HEK293 (cell line): ENCODE data around the gene USP5.

Experiments
- KLF10 ChIP-seq: fragments of 450-650 bp; IDR thresholded peaks from 2 replicates; pipeline ENCODE4 v1.5.1; 2018; ENCODE audit warnings: missing biosample characterization, mild to moderate bottlenecking, missing genetic modification characterization
- KLF9 ChIP-seq: fragments of 450-650 bp; formaldehyde crosslinking; IDR thresholded peaks from 2 replicates; pipeline ENCODE4 v1.5.1; 2016; ENCODE audit warnings: missing biosample characterization, missing genetic modification characterization, low read depth
- SP2 ChIP-seq: fragments of 450-650 bp; formaldehyde crosslinking; IDR thresholded peaks from 2 replicates; pipeline ENCODE4 v1.5.1; 2016; ENCODE audit warnings: missing biosample characterization, missing genetic modification characterization
- SP7 ChIP-seq: fragments of 450-650 bp; formaldehyde crosslinking; IDR thresholded peaks from 2 replicates; pipeline ENCODE4 v1.5.1; 2016; ENCODE audit warnings: missing biosample characterization, missing genetic modification characterization
- ZBTB10 ChIP-seq: fragments of 450-650 bp; formaldehyde crosslinking; IDR thresholded peaks from 2 replicates; pipeline ENCODE4 v1.5.1; 2016; ENCODE audit warnings: missing biosample characterization, missing genetic modification characterization
- ZBTB44 ChIP-seq: fragments of 450-650 bp; IDR thresholded peaks from 2 replicates; pipeline ENCODE4 v1.5.1; 2018; ENCODE audit warnings: missing biosample characterization, mild to moderate bottlenecking, missing genetic modification characterization
- ZBTB48 ChIP-seq: fragments of 450-650 bp; formaldehyde crosslinking; IDR thresholded peaks from 2 replicates; pipeline ENCODE4 v1.5.1; 2016; ENCODE audit warnings: missing biosample characterization, missing genetic modification characterization
- ZEB2 ChIP-seq: fragments of 450-650 bp; formaldehyde crosslinking; IDR thresholded peaks from 2 replicates; pipeline ENCODE4 v1.5.1; 2016; ENCODE audit warnings: missing biosample characterization, missing genetic modification characterization
- ZNF10 ChIP-seq: fragments of 450-650 bp; formaldehyde crosslinking; IDR thresholded peaks from 2 replicates; pipeline ENCODE4 v1.5.1; 2017; ENCODE audit warnings: missing biosample characterization, missing genetic modification characterization
- ZNF146 ChIP-seq: fragments of 450-650 bp; formaldehyde crosslinking; IDR thresholded peaks from 2 replicates; pipeline ENCODE4 v1.5.1; 2016; ENCODE audit warnings: missing biosample characterization, missing genetic modification characterization
- ZNF266 ChIP-seq: fragments of 450-650 bp; formaldehyde crosslinking; IDR thresholded peaks from 2 replicates; pipeline ENCODE4 v1.5.1; 2016; ENCODE audit warnings: missing biosample characterization, missing genetic modification characterization, low read depth
- ZNF311 ChIP-seq: fragments of 450-650 bp; formaldehyde crosslinking; IDR thresholded peaks from 2 replicates; pipeline ENCODE4 v1.5.1; 2017; ENCODE audit warnings: missing biosample characterization, missing genetic modification characterization, borderline replicate concordance
- ZNF324 ChIP-seq: fragments of 450-650 bp; formaldehyde crosslinking; IDR thresholded peaks from 2 replicates; pipeline ENCODE4 v1.5.1; 2016; ENCODE audit warnings: missing biosample characterization, missing genetic modification characterization
- ZNF341 ChIP-seq: fragments of 450-650 bp; formaldehyde crosslinking; IDR thresholded peaks from 2 replicates; pipeline ENCODE4; 2016; ENCODE audit warnings: low read depth, missing biosample characterization, missing genetic modification characterization
- ZNF366 ChIP-seq: fragments of 450-650 bp; formaldehyde crosslinking; conservative IDR thresholded peaks from 2 replicates; pipeline ENCODE4 v1.5.1; 2016; ENCODE audit warnings: missing biosample characterization, missing genetic modification characterization
- ZNF394 ChIP-seq: fragments of 450-650 bp; formaldehyde crosslinking; IDR thresholded peaks from 2 replicates; pipeline ENCODE4 v1.5.1; 2016; ENCODE audit warnings: missing biosample characterization, missing genetic modification characterization, mild to moderate bottlenecking, moderate library complexity, borderline replicate concordance
- ZNF433 ChIP-seq: fragments of 450-650 bp; formaldehyde crosslinking; IDR thresholded peaks from 2 replicates; pipeline ENCODE4 v1.5.1; 2016; ENCODE audit warnings: missing biosample characterization, missing genetic modification characterization, low read depth
- ZNF48 ChIP-seq: fragments of 450-650 bp; formaldehyde crosslinking; IDR thresholded peaks from 2 replicates; pipeline ENCODE4 v1.5.1; 2016; ENCODE audit warnings: missing biosample characterization, missing genetic modification characterization
- ZNF518A ChIP-seq: fragments of 450-650 bp; formaldehyde crosslinking; conservative IDR thresholded peaks from 2 replicates; pipeline ENCODE4 v1.5.1; 2016; ENCODE audit warnings: low read depth, missing biosample characterization, missing genetic modification characterization
- ZNF548 ChIP-seq: fragments of 450-650 bp; formaldehyde crosslinking; IDR thresholded peaks from 2 replicates; pipeline ENCODE4 v1.5.1; 2016; ENCODE audit warnings: missing biosample characterization, missing genetic modification characterization
- ZNF561 ChIP-seq: fragments of 450-650 bp; IDR thresholded peaks from 2 replicates; pipeline ENCODE4 v1.5.1; 2018; ENCODE audit warnings: missing biosample characterization, missing genetic modification characterization, borderline replicate concordance
- ZNF585B ChIP-seq: fragments of 450-650 bp; formaldehyde crosslinking; IDR thresholded peaks from 2 replicates; pipeline ENCODE4 v1.5.1; 2016; ENCODE audit warnings: missing biosample characterization, missing genetic modification characterization
- ZNF747 ChIP-seq: fragments of 450-650 bp; formaldehyde crosslinking; IDR thresholded peaks from 2 replicates; pipeline ENCODE4 v1.5.1; 2016; ENCODE audit warnings: missing biosample characterization, missing genetic modification characterization
- ZNF777 ChIP-seq: fragments of 450-650 bp; formaldehyde crosslinking; IDR thresholded peaks from 2 replicates; pipeline ENCODE4 v1.5.1; 2017; ENCODE audit warnings: missing biosample characterization, missing genetic modification characterization, borderline replicate concordance
- ZXDB ChIP-seq: fragments of 450-650 bp; formaldehyde crosslinking; IDR thresholded peaks from 2 replicates; pipeline ENCODE4 v1.5.1; 2016; ENCODE audit warnings: missing biosample characterization, missing genetic modification characterization
- TF ChIP-seq, protein P1 (sequence below): fragments of 450-650 bp; formaldehyde crosslinking; IDR thresholded peaks from 2 replicates; pipeline ENCODE4 v1.5.1; 2017; ENCODE audit warnings: missing biosample characterization, missing genetic modification characterization
- TF ChIP-seq, protein P2 (sequence below): fragments of 450-650 bp; formaldehyde crosslinking; IDR thresholded peaks from 2 replicates; pipeline ENCODE4 v1.5.1; 2016; ENCODE audit warnings: missing biosample characterization, missing genetic modification characterization

Gene USP5

DNA sequence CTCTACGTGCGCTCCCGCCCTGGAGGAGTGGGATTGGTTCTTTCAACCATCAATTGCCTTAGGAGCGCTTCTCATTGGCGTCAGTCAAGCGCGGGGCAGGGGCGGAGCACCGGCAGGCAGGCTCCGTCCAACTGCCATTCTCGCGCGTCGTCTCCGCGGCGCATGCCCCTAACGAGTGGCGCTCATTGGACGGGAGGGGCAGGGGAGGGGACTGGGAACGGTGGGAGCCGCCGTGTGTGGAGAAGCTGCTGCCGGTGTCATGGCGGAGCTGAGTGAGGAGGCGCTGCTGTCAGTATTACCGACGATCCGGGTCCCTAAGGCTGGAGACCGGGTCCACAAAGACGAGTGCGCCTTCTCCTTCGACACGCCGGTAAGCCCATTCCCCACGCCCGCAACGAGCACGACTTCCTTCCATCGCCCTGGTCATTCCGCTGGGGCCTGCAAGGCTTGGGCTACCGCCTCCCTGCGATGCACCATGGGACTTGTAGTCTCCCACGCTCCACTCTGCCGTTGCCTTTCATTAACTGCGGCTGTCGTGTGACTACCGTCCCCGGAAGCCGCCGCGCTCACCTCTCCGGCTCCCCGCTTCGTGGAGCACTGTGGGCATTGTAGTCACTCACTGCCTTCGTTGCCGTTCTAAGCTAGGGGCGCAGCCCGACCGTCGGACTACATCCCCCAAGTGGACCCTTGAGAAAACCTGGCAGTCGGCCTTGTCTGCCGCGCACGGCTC, at the start of gene USP5 (continued):
- no peak for TF ChIP-seq ZNF433 (tag by site-specific recombination)
- TF ChIP-seq ZNF777 (tag by site-specific recombination): no peak
- no peak for TF ChIP-seq ZNF266 (tag by site-specific recombination)
- no peak for TF ChIP-seq ZNF146 (tag by site-specific recombination)
- TF ChIP-seq SP7 (tag by site-specific recombination): peak; percentile 70
- TF ChIP-seq ZNF518A (tag by site-specific recombination): peak; percentile 29; the same call in 1 of the 2 replicates
- TF ChIP-seq ZNF10 (tag by site-specific recombination): 0 out of 2 replicates have a peak, but pooled peaks have one; percentile 51
- TF ChIP-seq ZNF585B (tag by site-specific recombination): no peak
- TF ChIP-seq ZNF561 (tag by site-specific recombination): peak; percentile 73; the same call in 1 of the 2 replicates
- TF ChIP-seq ZNF48 (tag by site-specific recombination): no peak
- TF ChIP-seq ZEB2 (tag by site-specific recombination): peak; percentile 93
- TF ChIP-seq ZNF311 (tag by site-specific recombination): no peak
- TF ChIP-seq ZNF394 (tag by site-specific recombination): peak; percentile 97
- TF ChIP-seq ZXDB: peak; percentile 98
- peak; percentile 84 for TF ChIP-seq ZNF324
- TF ChIP-seq, protein P1, sequence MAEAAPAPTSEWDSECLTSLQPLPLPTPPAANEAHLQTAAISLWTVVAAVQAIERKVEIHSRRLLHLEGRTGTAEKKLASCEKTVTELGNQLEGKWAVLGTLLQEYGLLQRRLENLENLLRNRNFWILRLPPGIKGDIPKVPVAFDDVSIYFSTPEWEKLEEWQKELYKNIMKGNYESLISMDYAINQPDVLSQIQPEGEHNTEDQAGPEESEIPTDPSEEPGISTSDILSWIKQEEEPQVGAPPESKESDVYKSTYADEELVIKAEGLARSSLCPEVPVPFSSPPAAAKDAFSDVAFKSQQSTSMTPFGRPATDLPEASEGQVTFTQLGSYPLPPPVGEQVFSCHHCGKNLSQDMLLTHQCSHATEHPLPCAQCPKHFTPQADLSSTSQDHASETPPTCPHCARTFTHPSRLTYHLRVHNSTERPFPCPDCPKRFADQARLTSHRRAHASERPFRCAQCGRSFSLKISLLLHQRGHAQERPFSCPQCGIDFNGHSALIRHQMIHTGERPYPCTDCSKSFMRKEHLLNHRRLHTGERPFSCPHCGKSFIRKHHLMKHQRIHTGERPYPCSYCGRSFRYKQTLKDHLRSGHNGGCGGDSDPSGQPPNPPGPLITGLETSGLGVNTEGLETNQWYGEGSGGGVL (tag by site-specific recombination): no peak
- peak; percentile 32; the same call in 1 of the 2 replicates for TF ChIP-seq ZNF366 (tag by site-specific recombination)
- TF ChIP-seq KLF10 (tag by site-specific recombination): peak; percentile 37; the same call in 1 of the 2 replicates
- TF ChIP-seq ZBTB44: peak; percentile 36; the same call in 1 of the 2 replicates
- no peak for TF ChIP-seq ZNF548 (tag by site-specific recombination)
- TF ChIP-seq SP2 (tag by site-specific recombination): peak; percentile 96
- TF ChIP-seq, protein P2, sequence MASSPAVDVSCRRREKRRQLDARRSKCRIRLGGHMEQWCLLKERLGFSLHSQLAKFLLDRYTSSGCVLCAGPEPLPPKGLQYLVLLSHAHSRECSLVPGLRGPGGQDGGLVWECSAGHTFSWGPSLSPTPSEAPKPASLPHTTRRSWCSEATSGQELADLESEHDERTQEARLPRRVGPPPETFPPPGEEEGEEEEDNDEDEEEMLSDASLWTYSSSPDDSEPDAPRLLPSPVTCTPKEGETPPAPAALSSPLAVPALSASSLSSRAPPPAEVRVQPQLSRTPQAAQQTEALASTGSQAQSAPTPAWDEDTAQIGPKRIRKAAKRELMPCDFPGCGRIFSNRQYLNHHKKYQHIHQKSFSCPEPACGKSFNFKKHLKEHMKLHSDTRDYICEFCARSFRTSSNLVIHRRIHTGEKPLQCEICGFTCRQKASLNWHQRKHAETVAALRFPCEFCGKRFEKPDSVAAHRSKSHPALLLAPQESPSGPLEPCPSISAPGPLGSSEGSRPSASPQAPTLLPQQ (tag by site-specific recombination): 0 out of 2 replicates have a peak, but pooled peaks have one; percentile 55
- peak; percentile 36; the same call in 1 of the 2 replicates for TF ChIP-seq ZBTB10 (tag by site-specific recombination)
- TF ChIP-seq ZBTB48: peak; percentile 66
- peak; percentile 93 for TF ChIP-seq ZNF341 (tag by site-specific recombination)
- no peak for TF ChIP-seq ZNF747
- peak; percentile 86 for TF ChIP-seq KLF9 (tag by site-specific recombination)
